A673 (cell line): ENCODE data around the gene PIK3AP1. TPM values are rescaled to one million over a fixed set of nuclear protein-coding genes. Genes with fewer than 3 reads are reported as not detected.

Experiments
- BruUV-seq: library from RNA; stranded (reverse); fragments of 400-500 nt; replicated peaks from 2 replicates; lab custom pipeline; 2021; lab: Mats Ljungman, UMichigan
- CTCF ChIA-PET: fragments of 300-600 bp; sonication (Branson Sonifier 250); formaldehyde crosslinking; loops from one replicate; lab custom pipeline; 2022; ENCODE audit warnings: antibody characterized with exemption; lab: Charles Lee
- POLR2A ChIA-PET: fragments of 300-600 bp; sonication (Branson Sonifier 250); formaldehyde crosslinking; loops from one replicate; lab custom pipeline; 2022; ENCODE audit warnings: antibody characterized with exemption; ENCODE audit not compliant: low non-redundant PET; lab: Charles Lee
- DNase-seq: peaks from one replicate; pipeline ENCODE4 v3.0.0-alpha.2; 2015; ENCODE audit warnings: low spot score
- H3K27ac ChIP-seq: fragments of 200-600 bp; sonication (generic); 2 replicates; pipeline ENCODE4 v1.5.1; 2016; ENCODE audit warnings: mixed run types, low read depth, mild to moderate bottlenecking, mixed read lengths, antibody characterized with exemption, low read length; ENCODE audit not compliant: poor library complexity, severe bottlenecking
- H3K27me3 ChIP-seq: fragments of 200-600 bp; sonication (generic); replicated peaks from 2 replicates; pipeline ENCODE4 v1.6.1; 2017; ENCODE audit warnings: mixed run types, low read depth, mild to moderate bottlenecking, mixed read lengths, antibody characterized with exemption, low read length; ENCODE audit not compliant: insufficient read depth, poor library complexity
- H3K36me3 ChIP-seq: fragments of 200-600 bp; sonication (generic); 2 replicates; pipeline ENCODE4 v1.6.1; 2016; ENCODE audit warnings: mixed run types, mild to moderate bottlenecking, mixed read lengths, antibody characterized with exemption, low read length; ENCODE audit not compliant: insufficient read depth, poor library complexity, severe bottlenecking
- H3K4me1 ChIP-seq: fragments of 200-600 bp; sonication (generic); 2 replicates; pipeline ENCODE4 v1.6.1; 2017; ENCODE audit warnings: mixed run types, mild to moderate bottlenecking, mixed read lengths, antibody characterized with exemption, low read length; ENCODE audit not compliant: insufficient read depth, poor library complexity, severe bottlenecking
- H3K4me3 ChIP-seq: fragments of 200-600 bp; sonication (generic); 2 replicates; pipeline ENCODE4 v1.5.1; 2016; ENCODE audit warnings: low read depth, mixed run types, mild to moderate bottlenecking, mixed read lengths, low read length; ENCODE audit not compliant: poor library complexity, severe bottlenecking
- H3K9me3 ChIP-seq: fragments of 200-600 bp; sonication (generic); 2 replicates; pipeline ENCODE4 v1.6.1; 2016; ENCODE audit warnings: mixed run types, low read depth, mild to moderate bottlenecking, mixed read lengths, antibody characterized with exemption, low read length; ENCODE audit not compliant: poor library complexity, severe bottlenecking
- EZH2 ChIP-seq: fragments of 200-600 bp; sonication (generic); IDR thresholded peaks from 2 replicates; pipeline ENCODE4 v1.6.1; 2017; ENCODE audit warnings: borderline replicate concordance, low read depth, mild to moderate bottlenecking, mixed read lengths, antibody characterized with exemption, low read length; ENCODE audit not compliant: poor library complexity, severe bottlenecking
- intact Hi-C: fragments of 100-400 bp; cut with micrococcal nuclease; formaldehyde crosslinking; loops from one replicate; pipeline ENCODE4 v1.10.0; 2022; ENCODE audit not compliant: unreplicated experiment
- total RNA-seq: library from RNA; stranded (reverse); gene quantifications from 2 replicates; pipeline ENCODE4 v1.2.3, GENCODE V29; 2021
- TF ChIP-seq, protein P1 (sequence below): fragments of 300-800, 200-600 bp; sonication (generic); conservative IDR thresholded peaks from 2 replicates; pipeline ENCODE4 v1.5.1; 2017; ENCODE audit warnings: low read depth, mild to moderate bottlenecking, antibody characterized with exemption, low read length, moderate library complexity, mixed read lengths

The PIK3AP1 gene
- total RNA-seq, 1 experiment from 2014 or later = 0.24 TPM

DNA sequence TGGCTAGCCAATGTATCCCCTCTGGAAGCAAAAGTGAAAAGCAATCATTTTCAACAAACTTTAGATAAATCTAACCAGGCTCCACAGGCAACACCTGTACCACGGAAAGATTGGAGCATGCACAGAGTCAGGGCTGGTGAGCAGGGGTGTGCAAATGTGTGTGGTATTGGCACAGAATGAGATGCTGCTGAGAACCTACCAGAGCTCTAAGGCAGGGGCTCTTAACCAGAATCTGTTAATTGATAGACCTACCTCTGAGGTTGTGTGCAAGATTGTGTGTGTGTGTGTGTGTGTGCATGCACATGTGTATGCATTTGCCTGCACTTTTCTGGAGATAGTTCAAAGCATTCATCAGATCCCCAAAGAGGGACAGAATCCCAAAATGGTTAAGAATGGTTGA is 62.9 kb downstream of the PIK3AP1 start:
- DNase-seq = no peak
- no peaks in the 10 kb centered on the region for H3K27me3 ChIP-seq
- no TSS peak for BruUV-seq

DNA sequence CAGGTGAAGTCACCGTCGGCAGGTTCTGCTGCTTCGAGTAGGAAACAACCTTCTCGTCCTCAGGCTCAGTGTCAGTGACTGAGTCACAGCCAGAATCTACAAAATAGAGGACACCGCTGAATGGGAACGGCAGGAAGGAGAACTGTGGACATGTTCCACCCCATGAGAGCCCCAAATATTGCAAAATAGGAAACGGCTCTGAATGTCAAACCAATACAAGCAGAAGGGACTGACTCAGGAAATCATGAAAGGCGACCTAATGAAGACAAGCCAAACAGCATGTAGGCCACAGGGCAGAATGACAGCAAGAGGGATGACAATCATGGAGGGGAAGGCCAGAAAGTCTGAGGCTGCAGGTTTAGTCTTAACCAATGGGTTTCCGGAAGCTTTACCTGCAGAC is 63.5 kb downstream of the PIK3AP1 start:
- no peaks in the 10 kb centered on the region for H3K4me1 ChIP-seq
- no TSS peak for BruUV-seq
- CTCF ChIA-PET = no interaction called here
- POLR2A ChIA-PET = no interaction called here
- intact Hi-C loops = no loop called here
- no peak overlapping the region for H3K4me3 ChIP-seq
- H3K36me3 ChIP-seq = no peaks in the 10 kb centered on the region
- H3K9me3 ChIP-seq = no peaks in the 10 kb centered on the region
- TF ChIP-seq, protein P1, sequence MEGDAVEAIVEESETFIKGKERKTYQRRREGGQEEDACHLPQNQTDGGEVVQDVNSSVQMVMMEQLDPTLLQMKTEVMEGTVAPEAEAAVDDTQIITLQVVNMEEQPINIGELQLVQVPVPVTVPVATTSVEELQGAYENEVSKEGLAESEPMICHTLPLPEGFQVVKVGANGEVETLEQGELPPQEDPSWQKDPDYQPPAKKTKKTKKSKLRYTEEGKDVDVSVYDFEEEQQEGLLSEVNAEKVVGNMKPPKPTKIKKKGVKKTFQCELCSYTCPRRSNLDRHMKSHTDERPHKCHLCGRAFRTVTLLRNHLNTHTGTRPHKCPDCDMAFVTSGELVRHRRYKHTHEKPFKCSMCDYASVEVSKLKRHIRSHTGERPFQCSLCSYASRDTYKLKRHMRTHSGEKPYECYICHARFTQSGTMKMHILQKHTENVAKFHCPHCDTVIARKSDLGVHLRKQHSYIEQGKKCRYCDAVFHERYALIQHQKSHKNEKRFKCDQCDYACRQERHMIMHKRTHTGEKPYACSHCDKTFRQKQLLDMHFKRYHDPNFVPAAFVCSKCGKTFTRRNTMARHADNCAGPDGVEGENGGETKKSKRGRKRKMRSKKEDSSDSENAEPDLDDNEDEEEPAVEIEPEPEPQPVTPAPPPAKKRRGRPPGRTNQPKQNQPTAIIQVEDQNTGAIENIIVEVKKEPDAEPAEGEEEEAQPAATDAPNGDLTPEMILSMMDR = no peak
- no peak for TF ChIP-seq EZH2
- no peak overlapping the region for H3K27ac ChIP-seq
- no peak for DNase-seq
- H3K27me3 ChIP-seq = no peaks in the 10 kb centered on the region

More for the DNA sequence above, 62.9 kb downstream of the PIK3AP1 start:
- TF ChIP-seq EZH2 = no peak
- TF ChIP-seq, protein P1 = no peak
- intact Hi-C loops = no loop called here
- Histone ChIP-seq H3K36me3 (no peaks in the 10 kb centered on the region), H3K9me3 (no peaks in the 10 kb centered on the region), H3K4me3 (no peak overlapping the region), H3K27ac (no peak overlapping the region), H3K4me1 (no peaks in the 10 kb centered on the region)
- POLR2A ChIA-PET = no interaction called here
- CTCF ChIA-PET = no interaction called here

DNA sequence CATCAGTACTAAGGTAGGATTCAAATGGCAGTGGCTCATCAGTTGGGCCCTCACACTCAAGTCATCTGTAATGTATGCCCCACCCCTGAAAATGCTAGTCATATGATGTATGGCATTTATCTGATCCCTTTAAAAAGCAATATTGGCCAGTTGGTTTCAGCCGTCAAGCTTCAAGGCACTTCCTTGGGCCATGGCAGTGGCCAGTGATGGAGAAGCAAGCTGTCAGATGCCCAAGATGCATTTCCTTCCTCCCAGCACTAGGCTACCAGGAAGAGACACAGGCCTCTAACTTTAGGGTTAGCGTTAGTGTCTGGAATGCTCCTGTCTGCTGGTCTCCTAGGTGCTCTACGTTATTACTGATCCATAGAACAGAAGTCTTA is 64.1 kb downstream of the PIK3AP1 start:
- ChIA-PET CTCF (no interaction called here), POLR2A (no interaction called here)
- Histone ChIP-seq H3K4me1 (no peaks in the 10 kb centered on the region), H3K9me3 (no peaks in the 10 kb centered on the region), H3K4me3 (no peak overlapping the region), H3K27ac (no peak overlapping the region), H3K36me3 (no peaks in the 10 kb centered on the region), H3K27me3 (no peaks in the 10 kb centered on the region)
- BruUV-seq = no TSS peak
- intact Hi-C loops = no loop called here
- DNase-seq = no peak
- TF ChIP-seq, protein P1 = no peak
- TF ChIP-seq EZH2 = no peak
